Left lung (tissue), 10 donors: Measurements from ENCODE around the gene RANBP17. TPM values are rescaled to one million over a fixed set of nuclear protein-coding genes. Genes with fewer than 3 reads are reported as not detected.
"Not testable (repeated sequence)": the region's sequence is repeated elsewhere in the genome, so short reads cannot be mapped to it uniquely, and the experiment has no call there.

Experiments
- ATAC-seq: fragments of 200-7000 bp; cut with Tn5 transposase; one replicate; pipeline ENCODE4 v1.9.1; 2020; ENCODE audit warnings: moderate library complexity
- DNase-seq, 4 donors: peaks; one replicate each; pipeline ENCODE4 v3.0.0-alpha.2; 2013 to 2020
- H3K27ac ChIP-seq, 2 donors: fragments of 200-600 bp; sonication (generic) in 1 of 2; one replicate each; pipeline versions ENCODE4 v1.5.0 to v1.8.0; 2020 to 2021
- H3K27me3 ChIP-seq, 2 donors: fragments of 200-600 bp; sonication (generic) in 1 of 2; one replicate each; pipeline versions ENCODE4 v1.5.0 to v1.8.0; 2020 to 2021
- H3K36me3 ChIP-seq, 2 donors: fragments of 200-600 bp; sonication (generic) in 1 of 2; one replicate each; pipeline versions ENCODE4 v1.5.0 to v1.8.0; 2020 to 2021
- H3K4me1 ChIP-seq, 2 donors: fragments of 200-600 bp; one replicate each; pipeline ENCODE4 v1.8.0; 2021
- H3K4me3 ChIP-seq, 2 donors: fragments of 200-600 bp; sonication (generic) in 1 of 2; one replicate each; pipeline versions ENCODE4 v1.5.0 to v1.8.0; 2020 to 2021; ENCODE audit warnings: mild to moderate bottlenecking in 1 of 2
- H3K9me3 ChIP-seq, 2 donors: fragments of 200-600 bp; sonication (generic) in 1 of 2; one replicate each; pipeline versions ENCODE4 v1.5.0 to v1.8.0; 2020 to 2021
- CTCF ChIP-seq, 2 donors: fragments of 200-600 bp; sonication (generic) in 1 of 2; IDR thresholded peaks; one replicate each; pipeline versions ENCODE4 v1.5.0 to v1.8.0; 2021; ENCODE audit warnings: antibody characterized with exemption in 2 of 2
- intact Hi-C, 2 donors: fragments of 100-400 bp; cut with DNase I; formaldehyde crosslinking; loops; one replicate each; pipeline versions ENCODE4 v1.11.2 to v1.14.2; 2022
- polyA plus RNA-seq, 6 donors: library from polyadenylated mRNA; unstranded; fragments of 120-200 nt; gene quantifications; one replicate each; pipeline ENCODE4 v1.2.1, GENCODE V29; 2013; ENCODE audit not compliant: insufficient read length in 6 of 6
- total RNA-seq, 2 donors: library from RNA; stranded (reverse); fragmentation: NEBNext Ultra II Directional; extraction: Animal tissue kit (Norgen Biotek cat#: 25700); gene quantifications; one replicate each; pipeline ENCODE4 v1.2.1, GENCODE V29; 2021
- donor health status: DM: no; HTN: yes; CAD: no.
- donor health status: DM: no; HTN: no; CAD: no.

RANBP17 gene
- total and polyA plus RNA-seq, 8 donors = 17.0 to 44.5 (median 33.7) TPM

- H3K9me3 ChIP-seq = no peaks in the 10 kb centered on the region
- DNase-seq = no peak
- H3K4me1 ChIP-seq = no peaks in the 10 kb centered on the region
- no peak for ATAC-seq
- intact Hi-C loops = no loop called here
- no peaks in the 10 kb centered on the region for H3K27me3 ChIP-seq
- TF ChIP-seq CTCF (IDR thresholded peaks at IDR 0.05) = no peak
- H3K4me3 ChIP-seq = no peak overlapping the region
- no peak overlapping the region for H3K27ac ChIP-seq
- no peaks in the 10 kb centered on the region for H3K36me3 ChIP-seq
Measured at GRCh38 chr5:171029401-171029800, 167.6 kb downstream of the RANBP17 start.

DNA sequence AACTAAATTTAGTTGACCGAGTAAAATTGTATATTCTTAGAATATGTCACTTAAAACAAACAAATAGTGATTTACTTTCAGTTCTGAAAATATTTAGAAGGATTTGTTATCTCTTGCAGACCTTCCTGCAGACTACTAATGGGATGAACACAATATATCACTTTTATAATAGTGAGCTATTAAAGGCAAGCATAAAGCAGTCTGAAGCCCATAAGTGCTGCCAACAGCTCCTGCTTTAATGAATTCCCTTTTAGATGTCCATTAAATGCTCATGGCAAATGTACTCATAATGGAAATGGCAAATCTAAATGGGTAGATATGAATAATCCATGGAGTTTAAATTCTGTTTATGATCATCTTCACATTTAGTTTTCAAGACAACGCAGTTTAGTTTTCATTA is 170.2 kb downstream of the RANBP17 start:
- no peak for DNase-seq
- no peak for TF ChIP-seq CTCF (IDR thresholded peaks at IDR 0.05)
- intact Hi-C loops = no loop called here
- H3K9me3 ChIP-seq = no peaks in the 10 kb centered on the region
- H3K4me1 ChIP-seq = no peaks in the 10 kb centered on the region
- no peaks in the 10 kb centered on the region for H3K27me3 ChIP-seq
- no peak overlapping the region for H3K27ac ChIP-seq
- no peak for ATAC-seq
- H3K4me3 ChIP-seq = no peak overlapping the region
- no peaks in the 10 kb centered on the region for H3K36me3 ChIP-seq

DNA sequence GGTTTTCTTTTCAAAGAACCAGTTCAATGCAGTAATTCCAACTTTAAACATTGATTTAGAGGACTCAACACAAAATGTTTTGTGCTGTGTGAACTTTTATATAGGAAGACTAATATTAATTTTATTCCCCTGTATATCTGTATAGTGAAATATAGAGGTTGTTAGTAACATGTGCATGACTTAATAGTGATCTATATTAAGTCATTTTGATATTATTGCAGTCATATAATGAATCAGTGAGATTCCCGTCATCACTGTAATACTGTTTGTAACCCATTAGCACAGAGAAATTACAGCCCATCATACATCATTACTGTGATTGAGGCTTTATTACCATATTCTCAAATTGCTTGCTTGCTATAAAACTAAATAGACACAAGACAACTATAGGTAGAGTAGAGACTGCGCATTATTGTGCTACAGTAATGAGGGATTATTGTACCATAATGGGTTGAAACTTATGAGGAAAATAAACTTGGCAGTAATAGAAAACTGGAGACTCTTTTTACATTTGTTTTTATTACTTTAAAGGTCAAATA is 170.7 kb downstream of the RANBP17 start:
- H3K27ac ChIP-seq = no peak overlapping the region
- ATAC-seq (no peak), DNase-seq (no peak)
- intact Hi-C loops = no loop called here
- H3K36me3 ChIP-seq = no peaks in the 10 kb centered on the region
- H3K4me1 ChIP-seq = no peaks in the 10 kb centered on the region
- H3K9me3 ChIP-seq = no peaks in the 10 kb centered on the region
- no peaks in the 10 kb centered on the region for H3K27me3 ChIP-seq
- no peak overlapping the region for H3K4me3 ChIP-seq
- no peak for TF ChIP-seq CTCF (IDR thresholded peaks at IDR 0.05)

GRCh38 chr5:171041893-171042292 is 180.1 kb downstream of the RANBP17 start:
- ATAC-seq, H3K36me3 ChIP-seq, H3K4me3 ChIP-seq, intact Hi-C loops, H3K9me3 ChIP-seq, H3K27ac ChIP-seq, H3K4me1 ChIP-seq, DNase-seq, H3K27me3 ChIP-seq: not testable (repeated sequence)

DNA sequence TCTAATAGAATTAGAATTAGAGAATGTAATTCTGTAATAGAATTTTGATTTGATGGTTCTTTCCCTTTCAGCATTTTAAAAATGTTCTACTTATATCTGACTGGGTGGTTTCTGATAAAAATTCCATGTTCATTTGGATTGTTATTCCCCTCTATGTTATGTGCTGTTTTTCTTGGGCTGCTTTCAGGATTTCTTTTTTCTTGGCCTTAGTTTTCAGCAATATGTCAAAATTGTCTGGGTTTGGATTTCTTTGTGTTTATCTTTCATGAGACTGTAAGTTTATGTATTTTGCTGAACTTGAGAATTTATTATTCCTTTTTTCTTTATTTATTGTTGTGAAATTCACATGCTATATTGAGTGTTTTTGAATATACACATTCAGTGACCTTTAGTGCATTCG is 189.1 kb downstream of the RANBP17 start:
- Histone ChIP-seq H3K4me1 (no peaks in the 10 kb centered on the region), H3K9me3 (peaks cover 0 to 23% of the 10 kb centered on the region in 2 donors), H3K4me3 (no peak overlapping the region), H3K36me3 (no peaks in the 10 kb centered on the region), H3K27me3 (no peaks in the 10 kb centered on the region), H3K27ac (no peak overlapping the region)
- intact Hi-C loops = no loop called here
- DNase-seq = peak in 2 of 4 donors; percentile 35 to 36
- no peak for ATAC-seq
- no peak for TF ChIP-seq CTCF (IDR thresholded peaks at IDR 0.05)

DNA sequence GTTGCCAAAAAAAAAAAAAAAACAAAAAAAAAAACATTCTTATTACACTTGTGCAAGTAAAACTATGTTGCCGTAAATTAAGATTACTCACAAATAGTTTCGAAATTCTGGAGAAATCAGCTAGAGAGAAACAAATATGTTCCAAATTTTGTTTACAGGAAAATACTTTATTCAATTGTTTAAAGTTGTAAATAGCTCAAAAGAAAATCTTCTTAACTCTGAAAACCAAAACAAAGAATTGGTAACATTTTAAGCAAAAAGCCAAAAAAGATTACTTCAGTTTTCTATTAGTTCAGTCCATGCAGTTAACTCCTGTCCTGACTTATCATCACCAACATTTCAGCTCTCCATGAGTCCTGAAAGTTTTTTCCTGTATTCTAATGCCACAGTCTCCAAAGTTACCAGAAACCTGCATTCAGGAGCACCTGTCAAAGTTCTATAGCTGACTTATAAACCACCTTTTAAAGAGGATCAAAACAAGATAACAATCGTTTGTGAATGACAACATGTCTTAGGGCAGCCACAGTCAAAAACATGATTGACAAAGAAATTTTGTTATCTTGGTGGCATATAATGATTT is 194.1 kb downstream of the RANBP17 start:
- peaks cover 0 to 39% of the 10 kb centered on the region in 2 donors for H3K9me3 ChIP-seq
- H3K4me3 ChIP-seq = no peak overlapping the region
- no peak for TF ChIP-seq CTCF (IDR thresholded peaks at IDR 0.05)
- DNase-seq = no peak
- ATAC-seq = no peak
- no peaks in the 10 kb centered on the region for H3K36me3 ChIP-seq
- no peaks in the 10 kb centered on the region for H3K27me3 ChIP-seq
- H3K27ac ChIP-seq = no peak overlapping the region
- H3K4me1 ChIP-seq = no peaks in the 10 kb centered on the region
- intact Hi-C loops = no loop called here
